Ishikawa (cell line): Measurements from ENCODE around the gene TPRG1L.

Experiments used
- CEBPB ChIP-seq: IDR thresholded peaks from 2 replicates; pipeline ENCODE4 v1.6.1; 2012
- CREB1 ChIP-seq: IDR thresholded peaks from 2 replicates; pipeline ENCODE4 v1.6.1; 2012; ENCODE audit warnings: low read depth
- EGR1 ChIP-seq: IDR thresholded peaks from 2 replicates; pipeline ENCODE4 v1.6.1; 2012
- EP300 ChIP-seq: IDR thresholded peaks from 2 replicates; pipeline ENCODE4 v1.6.1; 2012; ENCODE audit warnings: borderline replicate concordance
- FOXM1 ChIP-seq: IDR thresholded peaks from 2 replicates; pipeline ENCODE4 v1.6.1; 2012; ENCODE audit warnings: low read depth, borderline replicate concordance
- MAX ChIP-seq: IDR thresholded peaks from 2 replicates; pipeline ENCODE4 v1.6.1; 2012
- NFIC ChIP-seq: IDR thresholded peaks from 2 replicates; pipeline ENCODE4 v1.6.1; 2012
- RAD21 ChIP-seq: IDR thresholded peaks from 2 replicates; pipeline ENCODE4 v1.6.1; 2012; ENCODE audit warnings: low read depth
- REST ChIP-seq: IDR thresholded peaks from 2 replicates; pipeline ENCODE4 v1.6.1; 2012; ENCODE audit warnings: low read depth, mild to moderate bottlenecking
- TAF1 ChIP-seq: IDR thresholded peaks from 2 replicates; pipeline ENCODE4 v1.6.1; 2012; ENCODE audit warnings: low read depth, mild to moderate bottlenecking
- TCF12 ChIP-seq: IDR thresholded peaks from 2 replicates; pipeline ENCODE4 v1.6.1; 2012; ENCODE audit warnings: low read depth
- TEAD4 ChIP-seq: IDR thresholded peaks from 2 replicates; pipeline ENCODE4 v1.6.1; 2012
- USF1 ChIP-seq: IDR thresholded peaks from 2 replicates; pipeline ENCODE4 v1.6.1; 2012
- YY1 ChIP-seq: IDR thresholded peaks from 2 replicates; pipeline ENCODE4 v1.6.1; 2012; ENCODE audit warnings: low read depth
- ZBTB7A ChIP-seq: IDR thresholded peaks from 2 replicates; pipeline ENCODE4 v1.6.1; 2012; ENCODE audit warnings: low read depth

TPRG1L gene

GRCh38 chr1:3603156-3603555 is 21.7 kb upstream of the TPRG1L start:
- no peak for TF ChIP-seq TAF1
- TF ChIP-seq EGR1: no peak
- TF ChIP-seq TCF12: no peak
- TF ChIP-seq EP300: no peak
- no peak for TF ChIP-seq ZBTB7A
- no peak for TF ChIP-seq TEAD4
- TF ChIP-seq CEBPB: no peak
- no peak for TF ChIP-seq USF1
- no peak for TF ChIP-seq REST
- TF ChIP-seq FOXM1: no peak
- no peak for TF ChIP-seq RAD21
- TF ChIP-seq CREB1: no peak
- no peak for TF ChIP-seq YY1
- no peak for TF ChIP-seq NFIC
- TF ChIP-seq MAX: no peak

- TF ChIP-seq YY1 (no peak), EP300 (no peak), USF1 (no peak), RAD21 (no peak), FOXM1 (no peak)
Observed at GRCh38 chr1:3603571-3604467, 21.0 kb upstream of the TPRG1L start.

GRCh38 chr1:3604468-3604974 is 20.3 kb upstream of the TPRG1L start:
- no peak for TF ChIP-seq TCF12
- no peak for TF ChIP-seq EGR1

- TF ChIP-seq EP300 (no peak), REST (no peak), YY1 (no peak), CREB1 (no peak), MAX (no peak), USF1 (no peak), ZBTB7A (no peak), RAD21 (no peak), TCF12 (no peak), CEBPB (no peak), TAF1 (no peak), EGR1 (no peak), FOXM1 (no peak), TEAD4 (no peak)
Observed at GRCh38 chr1:3604997-3605823, 19.6 kb upstream of the TPRG1L start.
